HEK293T (cell line): ENCODE measurements around the gene ZYX.
A peak's percentile ranks its signal among the peaks of the same experiment; 100 is the strongest.

Experiments used
- CTCF ChIA-PET: fragments of 350-600 bp; formaldehyde crosslinking; extraction: SDS; loops from one replicate; lab custom pipeline; 2021; ENCODE audit warnings: antibody characterized with exemption, inconsistent platforms; lab: Yijun Ruan, JAX
- POLR2A ChIA-PET: fragments of 350-600 bp; formaldehyde crosslinking; extraction: SDS; loops from one replicate; lab custom pipeline; 2020; ENCODE audit warnings: antibody characterized with exemption, inconsistent platforms; lab: Yijun Ruan, JAX
- DNase-seq: peaks from one replicate; pipeline ENCODE4 v3.0.0; 2012; ENCODE audit warnings: mixed read lengths; ENCODE audit errors: extremely low spot score
- ARNT ChIP-seq: fragments of 450-650 bp; IDR thresholded peaks from 2 replicates; pipeline ENCODE4 v1.6.1; 2017; ENCODE audit warnings: mild to moderate bottlenecking
- BHLHE40 ChIP-seq: fragments of 450-650 bp; IDR thresholded peaks from 2 replicates; pipeline ENCODE4 v1.6.1; 2016; ENCODE audit warnings: mild to moderate bottlenecking, moderate library complexity, borderline replicate concordance
- CTBP1 ChIP-seq: fragments of 450-650 bp; IDR thresholded peaks from 2 replicates; pipeline ENCODE4 v1.6.1; 2016; ENCODE audit warnings: borderline replicate concordance
- ELF4 ChIP-seq: fragments of 450-650 bp; IDR thresholded peaks from 2 replicates; pipeline ENCODE4 v1.6.1; 2017; ENCODE audit warnings: antibody characterized with exemption
- FOXA1 ChIP-seq: fragments of 450-650 bp; IDR thresholded peaks from 2 replicates; pipeline ENCODE4 v1.6.1; 2016; ENCODE audit warnings: mild to moderate bottlenecking
- FOXK2 ChIP-seq: fragments of 450-650 bp; IDR thresholded peaks from 2 replicates; pipeline ENCODE4 v1.6.1; 2016; ENCODE audit warnings: mild to moderate bottlenecking
- FOXM1 ChIP-seq: fragments of 450-650 bp; IDR thresholded peaks from 2 replicates; pipeline ENCODE4 v1.6.1; 2017; ENCODE audit warnings: mild to moderate bottlenecking, borderline replicate concordance
- HDGF ChIP-seq: fragments of 450-650 bp; IDR thresholded peaks from 2 replicates; pipeline ENCODE4 v1.6.1; 2017; ENCODE audit warnings: antibody characterized with exemption, borderline replicate concordance
- L3MBTL2 ChIP-seq: fragments of 450-650 bp; conservative IDR thresholded peaks from 2 replicates; pipeline ENCODE4 v1.6.1; 2016; ENCODE audit warnings: mild to moderate bottlenecking
- LEF1 ChIP-seq: fragments of 450-650 bp; IDR thresholded peaks from 2 replicates; pipeline ENCODE4 v1.6.1; 2017; ENCODE audit warnings: mild to moderate bottlenecking, borderline replicate concordance
- NFRKB ChIP-seq: fragments of 450-650 bp; IDR thresholded peaks from 2 replicates; pipeline ENCODE4 v1.6.1; 2016; ENCODE audit warnings: mild to moderate bottlenecking, moderate library complexity
- SP1 ChIP-seq: fragments of 450-650 bp; IDR thresholded peaks from 2 replicates; pipeline ENCODE4 v1.6.1; 2017
- SUZ12 ChIP-seq: fragments of 450-650 bp; IDR thresholded peaks from 2 replicates; pipeline ENCODE4 v1.6.1; 2016; ENCODE audit warnings: mild to moderate bottlenecking
- TARDBP ChIP-seq: fragments of 450-650 bp; IDR thresholded peaks from 2 replicates; pipeline ENCODE4 v1.6.1; 2016
- ZNF384 ChIP-seq: fragments of 450-650 bp; IDR thresholded peaks from 2 replicates; pipeline ENCODE4 v1.6.1; 2016
- TF ChIP-seq, protein P1 (sequence below): fragments of 450-650 bp; IDR thresholded peaks from 2 replicates; pipeline ENCODE4 v1.6.1; 2016

ZYX gene

GRCh38 chr7:143360788-143361551 is 20.2 kb upstream of the ZYX start:
- ChIA-PET POLR2A (interaction anchor here (1.5 kb wide), 1 partner anchor 19 kb away, joined by 8 read pairs; no protein-coding TSS in a partner anchor), CTCF (interaction anchor here (1.2 to 1.5 kb wide), 2 partner anchors 11 to 19 kb away, joined by 3 to 6 read pairs; no protein-coding TSS in a partner anchor)
- DNase-seq = no peak
- TF ChIP-seq FOXA1 (no peak), L3MBTL2 (no peak), ARNT (no peak), CTBP1 (no peak), NFRKB (no peak), LEF1 (no peak), ELF4 (no peak), BHLHE40 (no peak), SP1 (no peak), FOXM1 (no peak)
- TF ChIP-seq, protein P1, sequence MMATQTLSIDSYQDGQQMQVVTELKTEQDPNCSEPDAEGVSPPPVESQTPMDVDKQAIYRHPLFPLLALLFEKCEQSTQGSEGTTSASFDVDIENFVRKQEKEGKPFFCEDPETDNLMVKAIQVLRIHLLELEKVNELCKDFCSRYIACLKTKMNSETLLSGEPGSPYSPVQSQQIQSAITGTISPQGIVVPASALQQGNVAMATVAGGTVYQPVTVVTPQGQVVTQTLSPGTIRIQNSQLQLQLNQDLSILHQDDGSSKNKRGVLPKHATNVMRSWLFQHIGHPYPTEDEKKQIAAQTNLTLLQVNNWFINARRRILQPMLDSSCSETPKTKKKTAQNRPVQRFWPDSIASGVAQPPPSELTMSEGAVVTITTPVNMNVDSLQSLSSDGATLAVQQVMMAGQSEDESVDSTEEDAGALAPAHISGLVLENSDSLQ = no peak

GRCh38 chr7:143361552-143362130 is 19.5 kb upstream of the ZYX start:
- ChIA-PET CTCF (no interaction called here), POLR2A (no interaction called here)
- DNase-seq = peak; percentile 40
- TF ChIP-seq FOXK2 = no peak
- TF ChIP-seq BHLHE40 = no peak
- TF ChIP-seq ELF4 = no peak
- TF ChIP-seq SUZ12 = no peak
- TF ChIP-seq FOXM1 = no peak
- no peak for TF ChIP-seq HDGF
- TF ChIP-seq L3MBTL2 = no peak
- no peak for TF ChIP-seq ARNT
- TF ChIP-seq, protein P1 = no peak
- no peak for TF ChIP-seq ZNF384
- no peak for TF ChIP-seq NFRKB

DNA sequence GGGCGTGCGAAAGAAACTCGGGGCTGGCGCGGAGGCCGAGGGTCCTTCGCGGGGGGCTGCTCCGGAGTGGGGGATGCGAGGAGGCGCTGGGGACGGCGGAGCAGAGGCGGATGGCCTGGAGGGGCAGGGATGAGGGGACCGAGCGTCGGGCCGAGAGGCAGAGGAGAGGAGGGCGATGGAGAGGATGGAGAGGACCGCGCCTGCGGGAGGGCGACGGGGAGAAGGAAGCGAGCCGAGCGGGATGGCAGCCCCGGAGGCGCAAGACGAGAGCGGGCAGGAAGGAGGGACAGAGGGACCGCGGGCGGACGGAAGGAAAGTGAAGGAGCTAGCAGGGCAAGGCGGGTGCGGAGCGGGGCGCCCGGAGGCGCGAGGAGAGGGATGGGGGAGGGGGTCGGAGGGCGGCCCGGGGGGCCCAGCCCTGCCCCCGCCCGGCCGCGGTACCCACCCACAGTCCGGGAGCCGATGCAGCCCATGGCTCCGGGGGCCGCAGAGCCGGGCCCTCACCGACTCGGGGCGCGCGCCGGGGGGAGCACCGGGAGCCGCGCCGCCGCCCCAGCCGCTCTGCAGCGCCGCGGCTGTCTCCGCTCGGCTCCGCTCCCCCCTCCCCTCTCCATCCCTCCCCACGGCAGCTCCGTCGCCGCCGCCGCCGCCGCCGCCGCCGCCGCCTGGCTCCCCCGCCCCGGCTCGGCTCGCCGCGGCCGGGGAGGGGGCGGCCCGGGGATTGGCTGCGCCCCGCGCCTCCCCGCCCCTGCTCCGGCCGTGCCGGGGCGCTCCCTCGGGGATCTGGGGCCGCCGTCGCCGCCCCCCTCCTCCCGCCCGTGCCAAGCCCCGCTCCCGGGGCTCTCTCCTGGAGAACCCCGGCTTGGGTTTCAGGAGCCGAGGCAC is 18.8 kb upstream of the ZYX start, which contains the start of gene FAM131B:
Gene FAM131B, minus strand, starts transcription at position 583 of the 885 bp plus-strand sequence. Its CDS starts 110 bp downstream, at position 473.
- POLR2A ChIA-PET = interaction anchor here (1.0 to 1.4 kb wide), 2 partner anchors 18 to 20 kb away, joined by 3 read pairs; no protein-coding TSS in a partner anchor
- peak; percentile 66 for DNase-seq
- TF ChIP-seq, protein P1 = no peak
- 0 out of 2 replicates have a peak, but pooled peaks have one; percentile 17 for TF ChIP-seq FOXM1
- CTCF ChIA-PET = no interaction called here

- no peak for DNase-seq
- TF ChIP-seq ARNT = no peak
- no peak for TF ChIP-seq LEF1
- TF ChIP-seq SP1 = no peak
- CTCF ChIA-PET = no interaction called here
- POLR2A ChIA-PET = interaction anchor here (1.0 to 1.9 kb wide), 3 partner anchors 17 to 19 kb away, joined by 3 to 8 read pairs (median 3); no protein-coding TSS in a partner anchor
Measured at GRCh38 chr7:143363016-143363937, 17.9 kb upstream of the ZYX start.

GRCh38 chr7:143367972-143368371 is 13.2 kb upstream of the ZYX start:
- ChIA-PET CTCF (interaction anchor here (3.3 kb wide), 1 partner anchor 12 kb away, joined by 14 read pairs; no protein-coding TSS in a partner anchor), POLR2A (no interaction called here)
- TF ChIP-seq ELF4 = no peak
- TF ChIP-seq CTBP1 = no peak
- TF ChIP-seq FOXM1 = no peak
- no peak for TF ChIP-seq FOXK2
- TF ChIP-seq L3MBTL2 = no peak
- no peak for TF ChIP-seq SUZ12
- TF ChIP-seq ARNT = no peak
- no peak for TF ChIP-seq BHLHE40
- TF ChIP-seq NFRKB = no peak
- TF ChIP-seq, protein P1 = no peak
- TF ChIP-seq TARDBP = no peak
- no peak for TF ChIP-seq LEF1
- TF ChIP-seq SP1 = no peak
- TF ChIP-seq FOXA1 = no peak
- TF ChIP-seq HDGF = no peak
- no peak for TF ChIP-seq ZNF384
- DNase-seq = no peak
